ENCODE measurements around the gene RABGAP1L. TPM values are rescaled to one million over a fixed set of nuclear protein-coding genes. Genes with fewer than 3 reads are reported as not detected.

The RABGAP1L gene
- total RNA-seq, 1 donor from 2014 or later: 46.0 TPM

DNA sequence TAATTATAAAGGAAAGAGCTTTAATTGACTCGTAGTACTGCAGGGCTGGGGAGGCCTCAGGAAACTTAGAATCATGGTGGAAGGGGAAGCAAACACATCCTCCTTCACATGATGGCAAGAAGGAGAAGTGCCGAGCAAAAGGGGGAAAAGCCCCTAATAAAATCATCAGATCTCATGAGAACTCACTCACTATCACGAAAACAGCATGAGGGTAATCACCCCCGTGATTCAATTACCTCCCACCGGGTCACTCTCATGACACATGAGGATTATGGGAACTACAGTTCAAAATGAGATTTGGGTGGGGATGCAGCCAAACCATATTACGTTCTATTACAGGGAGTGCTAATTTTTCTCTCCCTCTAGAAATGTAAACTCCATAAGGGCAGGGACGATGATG is 878.1 kb downstream of the RABGAP1L start:
- Histone ChIP-seq H3K4me3 (no peak overlapping the region), H3K27me3 (no peaks in the 10 kb centered on the region), H3K4me2 (no peak overlapping the region), H4K20me1 (ENCODE audit: low read depth) (no peaks in the 10 kb centered on the region), H3K4me1 (no peaks in the 10 kb centered on the region), H3K36me3 (no peaks in the 10 kb centered on the region), H3K27ac (no peak overlapping the region), H2AFZ (replicated peaks) (no peak overlapping the region), H3K9ac (no peak overlapping the region), H3K9me3 (ENCODE audit: low read depth) (no peaks in the 10 kb centered on the region), H3K79me2 (ENCODE audit: low read depth) (no peaks in the 10 kb centered on the region), H3F3A (ENCODE audit: low read depth) (no peaks in the 10 kb centered on the region)
- no peak overlapping the region for H3K27ac Mint-ChIP-seq
- no peak overlapping the region for H3K4me3 Mint-ChIP-seq
- peaks cover 8% of the 10 kb centered on the region for H3K4me1 Mint-ChIP-seq
- no peaks in the 10 kb centered on the region for H3K36me3 Mint-ChIP-seq
- TF ChIP-seq CTCF (IDR thresholded peaks at IDR 0.05) (no peak), EZH2 (IDR thresholded peaks at IDR 0.05) (no peak), EZH2phosphoT487 (IDR thresholded peaks at IDR 0.05) (no peak)
- no peak for DNase-seq (ENCODE audit: low spot score)
- H3K9me3 Mint-ChIP-seq: no peaks in the 10 kb centered on the region
- H3K27me3 Mint-ChIP-seq (ENCODE audit: insufficient read depth, low read depth): no peaks in the 10 kb centered on the region

DNA sequence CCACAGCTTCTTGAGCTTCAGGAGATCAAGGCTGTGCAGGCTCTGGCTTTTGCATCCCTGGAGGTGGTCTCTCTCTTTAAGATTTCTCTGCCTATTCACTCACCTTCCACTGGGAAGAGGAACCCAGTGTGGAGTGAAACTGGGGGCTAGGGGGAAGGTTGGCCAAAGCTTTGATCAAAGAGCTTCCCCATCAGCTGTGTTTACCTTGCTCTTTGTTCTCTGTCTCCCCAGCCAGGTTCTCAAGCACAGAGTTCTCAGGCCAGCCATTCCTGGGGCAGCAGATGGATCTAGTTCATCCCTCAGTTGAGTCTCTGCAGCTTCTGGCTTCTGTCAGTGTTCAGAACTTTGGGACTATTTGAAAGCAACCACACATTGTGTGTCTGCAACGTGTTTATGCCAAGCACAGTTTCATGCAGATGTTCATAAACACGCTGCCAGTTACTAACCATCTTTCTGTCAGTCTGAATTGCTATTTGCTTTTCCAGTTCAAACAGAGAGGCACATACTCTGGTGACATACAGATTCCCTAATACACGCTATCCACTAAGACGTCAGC is 881.1 kb downstream of the RABGAP1L start:
- H3K27ac Mint-ChIP-seq: no peak overlapping the region
- H3K27me3 ChIP-seq: no peaks in the 10 kb centered on the region
- no peaks in the 10 kb centered on the region for H3F3A ChIP-seq (ENCODE audit: low read depth)

DNA sequence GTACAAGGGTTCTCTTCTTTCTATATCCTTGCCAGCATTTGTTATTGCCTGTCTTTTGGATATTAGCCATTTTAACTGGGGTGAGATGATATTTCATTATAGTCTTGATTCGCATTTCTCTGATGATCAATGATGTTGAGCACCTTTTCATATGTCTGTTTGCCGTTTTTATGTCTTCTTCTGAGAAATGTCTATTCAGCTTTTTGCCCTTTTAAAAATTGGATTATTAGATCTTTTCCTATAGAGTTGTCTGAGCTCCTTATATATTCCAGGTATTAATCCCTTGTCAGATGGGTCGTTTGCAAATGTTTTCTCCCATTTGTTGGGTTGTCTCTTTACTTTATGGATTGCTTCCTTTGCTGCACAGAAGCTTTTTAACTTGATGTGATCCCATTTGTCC is 883.3 kb downstream of the RABGAP1L start:
- no peaks in the 10 kb centered on the region for H3K36me3 ChIP-seq
- DNase-seq (ENCODE audit: low spot score): no peak
- peaks cover 8% of the 10 kb centered on the region for H3K4me1 ChIP-seq
- no peaks in the 10 kb centered on the region for H3K36me3 Mint-ChIP-seq
- no peaks in the 10 kb centered on the region for H3K27me3 ChIP-seq
- H3K27me3 Mint-ChIP-seq (ENCODE audit: insufficient read depth, low read depth): no peaks in the 10 kb centered on the region
- H4K20me1 ChIP-seq (ENCODE audit: low read depth): no peaks in the 10 kb centered on the region
- TF ChIP-seq EZH2 (IDR thresholded peaks at IDR 0.05) (no peak), EZH2phosphoT487 (IDR thresholded peaks at IDR 0.05) (no peak), CTCF (IDR thresholded peaks at IDR 0.05) (no peak)
- H3K4me3 ChIP-seq: no peak overlapping the region
- H2AFZ ChIP-seq (replicated peaks): no peak overlapping the region
- peaks cover 19% of the 10 kb centered on the region for H3K9me3 Mint-ChIP-seq
- no peak overlapping the region for H3K9ac ChIP-seq
- H3K4me1 Mint-ChIP-seq: peaks cover 6% of the 10 kb centered on the region
- no peaks in the 10 kb centered on the region for H3F3A ChIP-seq (ENCODE audit: low read depth)
- H3K9me3 ChIP-seq (ENCODE audit: low read depth): no peaks in the 10 kb centered on the region
- no peak overlapping the region for H3K4me2 ChIP-seq
- no peak overlapping the region for H3K27ac ChIP-seq
- no peaks in the 10 kb centered on the region for H3K79me2 ChIP-seq (ENCODE audit: low read depth)
- no peak overlapping the region for H3K27ac Mint-ChIP-seq
- no peak overlapping the region for H3K4me3 Mint-ChIP-seq

More for the DNA sequence above, 881.1 kb downstream of the RABGAP1L start:
- Histone ChIP-seq H3K4me2 (no peak overlapping the region), H3K4me3 (no peak overlapping the region), H4K20me1 (ENCODE audit: low read depth) (no peaks in the 10 kb centered on the region), H3K4me1 (peaks cover 8% of the 10 kb centered on the region), H2AFZ (replicated peaks) (no peak overlapping the region), H3K79me2 (ENCODE audit: low read depth) (no peaks in the 10 kb centered on the region), H3K9ac (no peak overlapping the region), H3K9me3 (ENCODE audit: low read depth) (no peaks in the 10 kb centered on the region), H3K27ac (no peak overlapping the region), H3K36me3 (no peaks in the 10 kb centered on the region)
- H3K4me1 Mint-ChIP-seq: peaks cover 14% of the 10 kb centered on the region
- no peak overlapping the region for H3K4me3 Mint-ChIP-seq
- H3K36me3 Mint-ChIP-seq: no peaks in the 10 kb centered on the region
- TF ChIP-seq EZH2 (IDR thresholded peaks at IDR 0.05) (no peak), CTCF (IDR thresholded peaks at IDR 0.05) (no peak), EZH2phosphoT487 (IDR thresholded peaks at IDR 0.05) (no peak)
- H3K27me3 Mint-ChIP-seq (ENCODE audit: insufficient read depth, low read depth): no peaks in the 10 kb centered on the region
- DNase-seq (ENCODE audit: low spot score): no peak
- peaks cover 13% of the 10 kb centered on the region for H3K9me3 Mint-ChIP-seq
